Mesothelial cell of epicardium (in vitro differentiated cells): ENCODE results near the gene EML4. TPM values are rescaled to one million over a fixed set of nuclear protein-coding genes. Genes with fewer than 3 reads are reported as not detected.

Source experiments
- DNase-seq, 2 experiments: peaks; one replicate each; pipeline ENCODE4 v3.0.0; 2021; ENCODE audit warnings: low spot score in 2 of 2; ENCODE audit not compliant: unreplicated experiment in 2 of 2
- H3K27ac Mint-ChIP-seq: 2 replicates; pipeline ENCODE4 v1.8.0; 2021; ENCODE audit warnings: mixed read lengths
- H3K27me3 Mint-ChIP-seq: 2 replicates; pipeline ENCODE4 v1.8.0; 2021; ENCODE audit warnings: low read depth, mixed read lengths
- H3K36me3 Mint-ChIP-seq: 2 replicates; pipeline ENCODE4 v1.8.0; 2021; ENCODE audit warnings: mixed read lengths
- H3K4me1 Mint-ChIP-seq: 2 replicates; pipeline ENCODE4 v1.8.0; 2021; ENCODE audit warnings: mixed read lengths
- H3K4me3 Mint-ChIP-seq: 2 replicates; pipeline ENCODE4 v1.8.0; 2021; ENCODE audit warnings: mild to moderate bottlenecking, moderate library complexity, mixed read lengths
- H3K9me3 Mint-ChIP-seq: 2 replicates; pipeline ENCODE4 v1.8.0; 2021; ENCODE audit warnings: mixed read lengths
- total RNA-seq: library from RNA; stranded (reverse); gene quantifications from 3 replicates; pipeline ENCODE4 v1.2.1, GENCODE V29; 2021
- TF ChIP-seq, protein P1 (sequence below): fragments of 200-600 bp; sonication (generic); IDR thresholded peaks from one replicate; pipeline ENCODE4 v1.5.0; 2021; ENCODE audit warnings: antibody characterized with exemption; ENCODE audit not compliant: unreplicated experiment

Gene EML4
- total RNA-seq, 1 donor from 2014 or later, result 95.6 TPM

DNA sequence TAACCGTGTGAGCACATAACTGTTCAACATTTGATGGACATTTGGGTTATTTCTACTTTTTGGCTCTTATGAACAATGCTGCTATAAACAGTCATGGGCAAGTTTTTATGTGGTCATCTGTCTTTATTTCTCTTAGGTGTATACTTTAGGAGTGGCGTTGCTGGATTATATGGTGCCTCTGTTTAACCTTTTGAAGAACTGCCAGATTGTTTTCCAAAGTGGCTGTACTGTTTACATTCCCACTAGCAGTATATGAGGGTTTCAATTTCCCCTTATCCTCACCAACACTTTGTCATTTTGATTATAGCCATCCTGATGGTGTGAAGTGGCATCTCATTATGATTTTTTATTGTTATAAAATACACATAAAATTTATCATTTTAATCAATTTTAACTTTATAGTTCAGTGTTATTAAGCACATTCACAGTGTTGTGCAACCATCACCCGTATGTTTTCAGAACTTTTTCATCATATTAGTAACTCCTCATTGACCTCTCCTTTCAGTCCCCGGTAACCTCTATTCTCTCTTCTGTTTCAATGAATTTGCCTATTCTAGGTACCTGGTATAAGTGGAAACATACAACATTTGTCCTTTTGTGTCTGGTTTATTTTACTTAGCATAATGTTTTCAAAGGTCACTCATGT, 55.4 kb downstream of the EML4 start:
- Mint-ChIP-seq H3K27me3 (peaks cover 8% of the 10 kb centered on the region), H3K36me3 (peaks cover 2% of the 10 kb centered on the region), H3K4me3 (no peak overlapping the region), H3K4me1 (peaks cover 37% of the 10 kb centered on the region), H3K27ac (peak overlapping the region; percentile 9), H3K9me3 (no peaks in the 10 kb centered on the region)
- TF ChIP-seq, protein P1, sequence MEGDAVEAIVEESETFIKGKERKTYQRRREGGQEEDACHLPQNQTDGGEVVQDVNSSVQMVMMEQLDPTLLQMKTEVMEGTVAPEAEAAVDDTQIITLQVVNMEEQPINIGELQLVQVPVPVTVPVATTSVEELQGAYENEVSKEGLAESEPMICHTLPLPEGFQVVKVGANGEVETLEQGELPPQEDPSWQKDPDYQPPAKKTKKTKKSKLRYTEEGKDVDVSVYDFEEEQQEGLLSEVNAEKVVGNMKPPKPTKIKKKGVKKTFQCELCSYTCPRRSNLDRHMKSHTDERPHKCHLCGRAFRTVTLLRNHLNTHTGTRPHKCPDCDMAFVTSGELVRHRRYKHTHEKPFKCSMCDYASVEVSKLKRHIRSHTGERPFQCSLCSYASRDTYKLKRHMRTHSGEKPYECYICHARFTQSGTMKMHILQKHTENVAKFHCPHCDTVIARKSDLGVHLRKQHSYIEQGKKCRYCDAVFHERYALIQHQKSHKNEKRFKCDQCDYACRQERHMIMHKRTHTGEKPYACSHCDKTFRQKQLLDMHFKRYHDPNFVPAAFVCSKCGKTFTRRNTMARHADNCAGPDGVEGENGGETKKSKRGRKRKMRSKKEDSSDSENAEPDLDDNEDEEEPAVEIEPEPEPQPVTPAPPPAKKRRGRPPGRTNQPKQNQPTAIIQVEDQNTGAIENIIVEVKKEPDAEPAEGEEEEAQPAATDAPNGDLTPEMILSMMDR, result no peak
- no peak for DNase-seq

DNA sequence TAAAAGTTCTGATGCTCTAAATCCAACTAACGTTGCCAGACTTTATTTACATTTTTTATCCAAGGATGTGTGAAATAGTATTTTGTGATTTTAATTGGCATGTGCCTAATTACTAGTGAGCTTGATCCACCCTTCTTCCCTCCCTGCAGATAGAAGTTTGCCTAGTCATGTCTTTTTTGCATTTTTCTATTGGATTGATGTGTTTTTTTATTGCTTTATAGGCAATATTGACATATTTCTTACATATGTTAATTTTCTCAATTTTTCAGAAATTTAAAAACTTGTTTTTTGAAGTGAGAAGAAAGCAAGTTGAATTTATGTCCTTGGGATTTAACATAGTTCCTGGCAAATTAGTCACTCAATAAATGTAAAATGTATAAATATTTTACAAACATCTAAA, 56.4 kb downstream of the EML4 start:
- Mint-ChIP-seq H3K36me3 (peaks cover 2% of the 10 kb centered on the region), H3K27ac (no peak overlapping the region), H3K4me1 (peaks cover 37% of the 10 kb centered on the region), H3K9me3 (no peaks in the 10 kb centered on the region), H3K4me3 (no peak overlapping the region), H3K27me3 (peaks cover 6% of the 10 kb centered on the region)
- DNase-seq, result no peak
- TF ChIP-seq, protein P1, result no peak

GRCh38 chr2:42227491-42227890, 58.3 kb downstream of the EML4 start:
- Mint-ChIP-seq H3K4me1 (peaks cover 48% of the 10 kb centered on the region), H3K9me3 (no peaks in the 10 kb centered on the region), H3K36me3 (peaks cover 2% of the 10 kb centered on the region), H3K4me3 (no peak overlapping the region), H3K27ac (no peak overlapping the region), H3K27me3 (peaks cover 7% of the 10 kb centered on the region)
- TF ChIP-seq, protein P1, result no peak
- DNase-seq, result no peak

- TF ChIP-seq, protein P1, result no peak
- Mint-ChIP-seq H3K4me3 (no peak overlapping the region), H3K36me3 (peaks cover 2% of the 10 kb centered on the region), H3K4me1 (peaks cover 49% of the 10 kb centered on the region), H3K27ac (no peak overlapping the region), H3K27me3 (peaks cover 7% of the 10 kb centered on the region), H3K9me3 (no peaks in the 10 kb centered on the region)
- DNase-seq, result no peak
These were observed 58.9 kb downstream of the EML4 start for GRCh38 chr2:42228101-42228500.

GRCh38 chr2:42229949-42230348, 60.8 kb downstream of the EML4 start:
- Mint-ChIP-seq H3K27me3 (peaks cover 7% of the 10 kb centered on the region), H3K4me3 (no peak overlapping the region), H3K4me1 (peaks cover 40% of the 10 kb centered on the region), H3K27ac (no peak overlapping the region), H3K9me3 (no peaks in the 10 kb centered on the region), H3K36me3 (peaks cover 2% of the 10 kb centered on the region)
- TF ChIP-seq, protein P1, result no peak
- no peak for DNase-seq
